Upper lobe of left lung (tissue), 4 donors: ENCODE data around the gene DLEU7.

Experiments
- POLR2A ChIP-seq, 4 donors: fragments of 450-650 bp; IDR thresholded peaks; one replicate each; pipeline ENCODE4 v1.5.1; 2016 to 2017; ENCODE audit warnings: antibody characterized with exemption in 4 of 4, mild to moderate bottlenecking in 2 of 4
- POLR2AphosphoS5 ChIP-seq, 2 donors: sonication (generic); formaldehyde crosslinking; IDR thresholded peaks; one replicate each; pipeline ENCODE4 v1.5.1; 2017; ENCODE audit warnings: antibody characterized with exemption in 2 of 2
- TF ChIP-seq, protein P1 (sequence below), 6 experiments: fragments of 450-650 bp in 4 of 6; fragments of 200-600 bp in 2 of 6; sonication (generic) in 2 of 6; IDR thresholded peaks; one replicate each; pipeline ENCODE4 v1.5.1; 2016 to 2019; ENCODE audit warnings: antibody characterized with exemption in 6 of 6

- TF ChIP-seq POLR2A (IDR thresholded peaks at IDR 0.05) (no peak), POLR2AphosphoS5 (IDR thresholded peaks at IDR 0.05) (no peak)
- TF ChIP-seq, protein P1, sequence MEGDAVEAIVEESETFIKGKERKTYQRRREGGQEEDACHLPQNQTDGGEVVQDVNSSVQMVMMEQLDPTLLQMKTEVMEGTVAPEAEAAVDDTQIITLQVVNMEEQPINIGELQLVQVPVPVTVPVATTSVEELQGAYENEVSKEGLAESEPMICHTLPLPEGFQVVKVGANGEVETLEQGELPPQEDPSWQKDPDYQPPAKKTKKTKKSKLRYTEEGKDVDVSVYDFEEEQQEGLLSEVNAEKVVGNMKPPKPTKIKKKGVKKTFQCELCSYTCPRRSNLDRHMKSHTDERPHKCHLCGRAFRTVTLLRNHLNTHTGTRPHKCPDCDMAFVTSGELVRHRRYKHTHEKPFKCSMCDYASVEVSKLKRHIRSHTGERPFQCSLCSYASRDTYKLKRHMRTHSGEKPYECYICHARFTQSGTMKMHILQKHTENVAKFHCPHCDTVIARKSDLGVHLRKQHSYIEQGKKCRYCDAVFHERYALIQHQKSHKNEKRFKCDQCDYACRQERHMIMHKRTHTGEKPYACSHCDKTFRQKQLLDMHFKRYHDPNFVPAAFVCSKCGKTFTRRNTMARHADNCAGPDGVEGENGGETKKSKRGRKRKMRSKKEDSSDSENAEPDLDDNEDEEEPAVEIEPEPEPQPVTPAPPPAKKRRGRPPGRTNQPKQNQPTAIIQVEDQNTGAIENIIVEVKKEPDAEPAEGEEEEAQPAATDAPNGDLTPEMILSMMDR (IDR thresholded peaks at IDR 0.05) = no peak
Observed at GRCh38 chr13:50871405-50871804, 27.9 kb upstream of the DLEU7 start.
